ENCODE measurements around the gene OR5D16. TPM values are rescaled to one million over a fixed set of nuclear protein-coding genes. Genes with fewer than 3 reads are reported as not detected.

The OR5D16 gene
- not detected in 2 replicates for total RNA-seq

DNA sequence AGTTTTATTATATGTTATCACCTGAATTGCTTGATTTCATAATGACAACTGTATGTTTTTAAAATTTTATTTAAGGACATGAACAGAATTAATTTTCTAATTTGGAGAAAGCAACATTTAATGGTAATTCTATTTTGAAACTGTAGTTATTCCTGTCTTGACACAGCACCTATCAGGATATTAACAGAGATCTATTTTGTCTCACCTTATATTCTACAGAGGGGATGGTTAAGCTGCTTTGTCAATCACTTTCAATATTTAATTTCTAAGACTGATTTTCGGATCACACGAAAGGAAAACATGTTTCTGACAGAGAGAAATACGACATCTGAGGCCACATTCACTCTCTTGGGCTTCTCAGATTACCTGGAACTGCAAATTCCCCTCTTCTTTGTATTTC, at the start of gene OR5D16:
TSS of gene OR5D16 (plus strand) at position 301 of the 400 bp plus-strand sequence. CDS start at position 301, 0 bp downstream.

DNA sequence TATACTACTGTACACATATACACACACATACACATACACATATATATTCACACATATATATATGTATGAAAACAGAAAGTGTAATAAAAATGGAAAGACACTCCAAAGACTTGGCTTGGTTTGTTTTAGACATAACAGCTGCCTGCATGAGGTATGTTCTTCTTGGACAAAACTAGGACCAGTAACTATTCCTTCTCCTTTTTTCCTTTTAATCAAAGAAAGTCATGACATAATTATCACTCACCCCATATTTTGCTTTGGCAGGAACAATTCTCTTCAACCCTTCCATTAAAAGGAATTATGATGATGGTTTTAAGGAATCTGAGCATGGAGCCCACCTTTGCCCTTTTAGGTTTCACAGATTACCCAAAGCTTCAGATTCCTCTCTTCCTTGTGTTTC, 43.3 kb upstream of the OR5D16 start, which contains the start of gene OR5D14:
TSS of gene OR5D14 (plus strand) at position 301 of the 400 bp plus-strand sequence. CDS start at position 301, 0 bp downstream.

DNA sequence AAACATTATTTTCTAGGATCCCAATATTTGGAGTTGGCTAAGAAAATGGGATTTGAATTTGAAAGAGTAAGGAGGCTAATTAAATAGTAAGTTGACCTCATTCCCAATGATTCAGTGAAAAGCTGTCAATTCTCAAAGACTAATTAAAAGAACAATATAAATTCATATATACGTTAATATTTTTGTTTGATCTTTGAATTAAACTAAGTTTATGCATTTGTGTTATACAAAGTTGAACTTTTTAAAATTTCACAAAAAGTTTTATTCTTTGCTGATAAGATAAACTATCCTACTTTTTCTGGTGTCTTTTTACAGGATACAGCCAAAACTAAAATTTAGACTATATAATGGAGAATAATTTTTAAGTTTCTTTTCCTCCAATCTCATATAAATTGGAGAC, 27.5 kb upstream of the OR5D16 start, which contains the start of gene OR5L1:
TSS of gene OR5L1 (plus strand) at position 301 of the 400 bp plus-strand sequence. CDS start 100 bp downstream, outside the sequence.

GRCh38 chr11:55819330-55819729, 19.2 kb upstream of the OR5D16 start, which contains the start of gene OR5D18:
Gene OR5D18, plus strand, starts transcription at chr11:55819630. Its CDS starts 0 bp downstream, at chr11:55819630.

GRCh38 chr11:55826919-55827318, 11.6 kb upstream of the OR5D16 start, which contains the start of gene OR5L2:
Gene OR5L2, plus strand, starts transcription at chr11:55827219. Its CDS starts 0 bp downstream, at chr11:55827219.

GRCh38 chr11:55882997-55883396, 44.4 kb downstream of the OR5D16 start, which contains the start of gene TRIM51:
Gene TRIM51, plus strand, starts transcription at chr11:55883297. Its CDS starts 2,132 bp downstream, at chr11:55885429.

Other genes starting within 250 kb of the OR5D16 start
- gene OR4C11, start 231.1 kb upstream of the OR5D16 start, total RNA-seq, result not detected in 2 replicates
- not detected in 2 replicates for gene OR4P4, start 203.6 kb upstream of the OR5D16 start, total RNA-seq
- not detected in 2 replicates for gene OR4S2, start 190.4 kb upstream of the OR5D16 start, total RNA-seq
- not detected in 2 replicates for gene OR4C6, start 176.6 kb upstream of the OR5D16 start, total RNA-seq
- not detected in 2 replicates for gene OR5D13, start 65.3 kb upstream of the OR5D16 start, total RNA-seq
- gene OR5D14, start 43.2 kb upstream of the OR5D16 start, total RNA-seq, result not detected in 2 replicates
- not detected in 2 replicates for gene OR5L1, start 27.4 kb upstream of the OR5D16 start, total RNA-seq
- not detected in 2 replicates for gene OR5D18, start 19.1 kb upstream of the OR5D16 start, total RNA-seq
- gene OR5L2, start 11.5 kb upstream of the OR5D16 start, total RNA-seq, result not detected in 2 replicates
- gene TRIM51, start 44.5 kb downstream of the OR5D16 start, total RNA-seq, result not detected in 2 replicates
- not detected in 2 replicates for gene OR5W2, start 75.8 kb downstream of the OR5D16 start, total RNA-seq
- gene OR5I1, start 97.6 kb downstream of the OR5D16 start, total RNA-seq, result not detected in 2 replicates
- not detected in 2 replicates for gene OR10AG1, start 131.2 kb downstream of the OR5D16 start, total RNA-seq
- gene OR5F1, start 155.9 kb downstream of the OR5D16 start, total RNA-seq, result not detected in 2 replicates
- gene OR5AS1, start 188.9 kb downstream of the OR5D16 start, total RNA-seq, result not detected in 2 replicates

Data from aortic smooth muscle cell (primary cell).